Endodermal cell (in vitro differentiated cells): ENCODE data around the gene FAM120AOS. TPM values are rescaled to one million over a fixed set of nuclear protein-coding genes. Genes with fewer than 3 reads are reported as not detected.

ENCODE experiments used
- DNase-seq: peaks from one replicate; pipeline ENCODE4 v3.0.0-alpha.2; 2017
- H3K27ac ChIP-seq: 2 replicates; pipeline ENCODE4 v1.5.1; 2013; ENCODE audit warnings: mild to moderate bottlenecking, low read depth, low read length, moderate library complexity
- H3K27me3 ChIP-seq: 2 replicates; pipeline ENCODE4 v1.6.1; 2013; ENCODE audit warnings: mild to moderate bottlenecking, low read length, moderate library complexity; ENCODE audit not compliant: insufficient read depth, control insufficient read depth, poor library complexity, severe bottlenecking
- H3K36me3 ChIP-seq: 2 replicates; pipeline ENCODE4 v1.7.0; 2013; ENCODE audit warnings: mild to moderate bottlenecking, low read length, moderate library complexity; ENCODE audit not compliant: control insufficient read depth, insufficient read depth
- H3K4me1 ChIP-seq: one replicate; pipeline ENCODE4 v1.7.0; 2013; ENCODE audit warnings: low read length; ENCODE audit not compliant: control insufficient read depth, insufficient read depth
- H3K4me3 ChIP-seq: 2 replicates; pipeline ENCODE4 v1.5.1; 2013; ENCODE audit warnings: mild to moderate bottlenecking, low read length, moderate library complexity
- H3K9ac ChIP-seq: 2 replicates; pipeline ENCODE4 v1.6.1; 2013; ENCODE audit warnings: mild to moderate bottlenecking, low read length, moderate library complexity; ENCODE audit not compliant: poor library complexity, severe bottlenecking; ENCODE audit errors: extremely low read depth
- H3K9me3 ChIP-seq: 2 replicates; pipeline ENCODE4 v1.6.1; 2013; ENCODE audit warnings: mild to moderate bottlenecking, low read length, moderate library complexity; ENCODE audit not compliant: control insufficient read depth
- H3K27ac Mint-ChIP-seq: 2 replicates; pipeline ENCODE4 v1.8.0; 2020; ENCODE audit warnings: mixed read lengths
- H3K27me3 Mint-ChIP-seq: 2 replicates; pipeline ENCODE4 v1.8.0; 2021; ENCODE audit warnings: mild to moderate bottlenecking, mixed read lengths; ENCODE audit not compliant: insufficient read depth
- H3K36me3 Mint-ChIP-seq: 2 replicates; pipeline ENCODE4 v1.8.0; 2020; ENCODE audit warnings: low read depth, mixed read lengths
- H3K4me1 Mint-ChIP-seq: 2 replicates; pipeline ENCODE4 v1.8.0; 2020; ENCODE audit warnings: mixed read lengths
- H3K4me3 Mint-ChIP-seq: 2 replicates; pipeline ENCODE4 v1.8.0; 2020; ENCODE audit warnings: mild to moderate bottlenecking, moderate library complexity, mixed read lengths
- H3K9me3 Mint-ChIP-seq: 2 replicates; pipeline ENCODE4 v1.8.0; 2020; ENCODE audit warnings: mild to moderate bottlenecking, mixed read lengths
- CTCF ChIP-seq: fragments of 200-600 bp; sonication (generic); conservative IDR thresholded peaks from 2 replicates; pipeline ENCODE4 v1.5.0; 2021; ENCODE audit warnings: antibody characterized with exemption, mild to moderate bottlenecking
- WGBS, 2 experiments: methylation state at CpG; one replicate each; pipeline versions ENCODE4 v1.1.5 to v1.1.7; 2013; ENCODE audit warnings: missing lambda C conversion rate in 2 of 2, mixed read lengths in 1 of 2; ENCODE audit not compliant: insufficient coverage in 1 of 2, insufficient read length in 1 of 2; 5-methylcytosine and 5-hydroxymethylcytosine counted together
- total RNA-seq, 2 donors: library from RNA; stranded (reverse); fragmentation: NEBNext Ultra II Directional in 1 of 2; extraction: Animal tissue kit (Norgen Biotek cat#: 25700) in 1 of 2; gene quantifications; 2 replicates in 1 of 2; 3 replicates in 1 of 2; pipeline ENCODE4 v1.2.1, GENCODE V29; 2021

FAM120AOS gene
- total RNA-seq, 2 donors from 2014 or later, result 44.9 to 47.0 TPM

GRCh38 chr9:93415176-93415690 is 38.1 kb downstream of the FAM120AOS start:
- H3K9me3 ChIP-seq, result no peaks in the 10 kb centered on the region
- H3K4me3 Mint-ChIP-seq, result no peak overlapping the region
- no peak overlapping the region for H3K27ac ChIP-seq
- 88 to 97% methylated on average over 1 to 2 of the region's 2 CpGs for WGBS, 2 experiments
- no peaks in the 10 kb centered on the region for H3K4me1 ChIP-seq
- H3K27me3 Mint-ChIP-seq, result peaks cover 12% of the 10 kb centered on the region
- H3K27ac Mint-ChIP-seq, result no peak overlapping the region
- H3K9me3 Mint-ChIP-seq, result peaks cover 18% of the 10 kb centered on the region
- no peak overlapping the region for H3K4me3 ChIP-seq
- no peaks in the 10 kb centered on the region for H3K4me1 Mint-ChIP-seq
- peaks cover 2% of the 10 kb centered on the region for H3K36me3 Mint-ChIP-seq
- H3K36me3 ChIP-seq, result no peaks in the 10 kb centered on the region
- no peak for TF ChIP-seq CTCF
- no peak overlapping the region for H3K9ac ChIP-seq
- no peak for DNase-seq
- H3K27me3 ChIP-seq, result no peaks in the 10 kb centered on the region

- no peak overlapping the region for H3K9ac ChIP-seq
- Mint-ChIP-seq H3K4me1 (no peaks in the 10 kb centered on the region), H3K9me3 (peaks cover 11% of the 10 kb centered on the region), H3K27ac (no peak overlapping the region), H3K36me3 (no peaks in the 10 kb centered on the region), H3K27me3 (peaks cover 12% of the 10 kb centered on the region), H3K4me3 (no peak overlapping the region)
- H3K36me3 ChIP-seq, result no peaks in the 10 kb centered on the region
- H3K4me1 ChIP-seq, result no peaks in the 10 kb centered on the region
- no peaks in the 10 kb centered on the region for H3K27me3 ChIP-seq
- H3K9me3 ChIP-seq, result no peaks in the 10 kb centered on the region
- no peak overlapping the region for H3K27ac ChIP-seq
- TF ChIP-seq CTCF, result no peak
- no peak overlapping the region for H3K4me3 ChIP-seq
- DNase-seq, result no peak
Measured at GRCh38 chr9:93413530-93413929, 39.9 kb downstream of the FAM120AOS start.

- H3K9me3 Mint-ChIP-seq, result no peaks in the 10 kb centered on the region
- no peaks in the 10 kb centered on the region for H3K4me1 ChIP-seq
- no peaks in the 10 kb centered on the region for H3K27me3 ChIP-seq
- H3K36me3 Mint-ChIP-seq, result no peaks in the 10 kb centered on the region
- TF ChIP-seq CTCF, result no peak
- H3K4me1 Mint-ChIP-seq, result no peaks in the 10 kb centered on the region
- WGBS, 2 experiments, result 96 to 98% methylated on average over 4 to 5 of the region's 5 CpGs
- no peak for DNase-seq
- H3K4me3 Mint-ChIP-seq, result no peak overlapping the region
- H3K9me3 ChIP-seq, result no peaks in the 10 kb centered on the region
- no peak overlapping the region for H3K27ac ChIP-seq
- peaks cover 2% of the 10 kb centered on the region for H3K27me3 Mint-ChIP-seq
- H3K4me3 ChIP-seq, result no peak overlapping the region
- H3K9ac ChIP-seq, result no peak overlapping the region
- H3K27ac Mint-ChIP-seq, result no peak overlapping the region
- no peaks in the 10 kb centered on the region for H3K36me3 ChIP-seq
Measured at GRCh38 chr9:93406371-93406770, 47.0 kb downstream of the FAM120AOS start.
